A673 (cell line): Measurements from ENCODE around the gene INPP5F. TPM values are rescaled to one million over a fixed set of nuclear protein-coding genes. Genes with fewer than 3 reads are reported as not detected.

Experiments
- BruUV-seq: library from RNA; stranded (reverse); fragments of 400-500 nt; replicated peaks from 2 replicates; lab custom pipeline; 2021; lab: Mats Ljungman, UMichigan
- CTCF ChIA-PET: fragments of 300-600 bp; sonication (Branson Sonifier 250); formaldehyde crosslinking; loops from one replicate; lab custom pipeline; 2022; ENCODE audit warnings: antibody characterized with exemption; lab: Charles Lee
- POLR2A ChIA-PET: fragments of 300-600 bp; sonication (Branson Sonifier 250); formaldehyde crosslinking; loops from one replicate; lab custom pipeline; 2022; ENCODE audit warnings: antibody characterized with exemption; ENCODE audit not compliant: low non-redundant PET; lab: Charles Lee
- DNase-seq: peaks from one replicate; pipeline ENCODE4 v3.0.0-alpha.2; 2015; ENCODE audit warnings: low spot score
- H3K27ac ChIP-seq: fragments of 200-600 bp; sonication (generic); 2 replicates; pipeline ENCODE4 v1.5.1; 2016; ENCODE audit warnings: mixed run types, low read depth, mild to moderate bottlenecking, mixed read lengths, antibody characterized with exemption, low read length; ENCODE audit not compliant: poor library complexity, severe bottlenecking
- H3K27me3 ChIP-seq: fragments of 200-600 bp; sonication (generic); replicated peaks from 2 replicates; pipeline ENCODE4 v1.6.1; 2017; ENCODE audit warnings: mixed run types, low read depth, mild to moderate bottlenecking, mixed read lengths, antibody characterized with exemption, low read length; ENCODE audit not compliant: insufficient read depth, poor library complexity
- H3K36me3 ChIP-seq: fragments of 200-600 bp; sonication (generic); 2 replicates; pipeline ENCODE4 v1.6.1; 2016; ENCODE audit warnings: mixed run types, mild to moderate bottlenecking, mixed read lengths, antibody characterized with exemption, low read length; ENCODE audit not compliant: insufficient read depth, poor library complexity, severe bottlenecking
- H3K4me1 ChIP-seq: fragments of 200-600 bp; sonication (generic); 2 replicates; pipeline ENCODE4 v1.6.1; 2017; ENCODE audit warnings: mixed run types, mild to moderate bottlenecking, mixed read lengths, antibody characterized with exemption, low read length; ENCODE audit not compliant: insufficient read depth, poor library complexity, severe bottlenecking
- H3K4me3 ChIP-seq: fragments of 200-600 bp; sonication (generic); 2 replicates; pipeline ENCODE4 v1.5.1; 2016; ENCODE audit warnings: low read depth, mixed run types, mild to moderate bottlenecking, mixed read lengths, low read length; ENCODE audit not compliant: poor library complexity, severe bottlenecking
- H3K9me3 ChIP-seq: fragments of 200-600 bp; sonication (generic); 2 replicates; pipeline ENCODE4 v1.6.1; 2016; ENCODE audit warnings: mixed run types, low read depth, mild to moderate bottlenecking, mixed read lengths, antibody characterized with exemption, low read length; ENCODE audit not compliant: poor library complexity, severe bottlenecking
- EZH2 ChIP-seq: fragments of 200-600 bp; sonication (generic); IDR thresholded peaks from 2 replicates; pipeline ENCODE4 v1.6.1; 2017; ENCODE audit warnings: borderline replicate concordance, low read depth, mild to moderate bottlenecking, mixed read lengths, antibody characterized with exemption, low read length; ENCODE audit not compliant: poor library complexity, severe bottlenecking
- intact Hi-C: fragments of 100-400 bp; cut with micrococcal nuclease; formaldehyde crosslinking; loops from one replicate; pipeline ENCODE4 v1.10.0; 2022; ENCODE audit not compliant: unreplicated experiment
- total RNA-seq: library from RNA; stranded (reverse); gene quantifications from 2 replicates; pipeline ENCODE4 v1.2.3, GENCODE V29; 2021
- TF ChIP-seq, protein P1 (sequence below): fragments of 300-800, 200-600 bp; sonication (generic); conservative IDR thresholded peaks from 2 replicates; pipeline ENCODE4 v1.5.1; 2017; ENCODE audit warnings: low read depth, mild to moderate bottlenecking, antibody characterized with exemption, low read length, moderate library complexity, mixed read lengths

The INPP5F gene
- total RNA-seq, 1 experiment from 2014 or later, result 22.0 TPM

- no peak for TF ChIP-seq EZH2
- TF ChIP-seq, protein P1, sequence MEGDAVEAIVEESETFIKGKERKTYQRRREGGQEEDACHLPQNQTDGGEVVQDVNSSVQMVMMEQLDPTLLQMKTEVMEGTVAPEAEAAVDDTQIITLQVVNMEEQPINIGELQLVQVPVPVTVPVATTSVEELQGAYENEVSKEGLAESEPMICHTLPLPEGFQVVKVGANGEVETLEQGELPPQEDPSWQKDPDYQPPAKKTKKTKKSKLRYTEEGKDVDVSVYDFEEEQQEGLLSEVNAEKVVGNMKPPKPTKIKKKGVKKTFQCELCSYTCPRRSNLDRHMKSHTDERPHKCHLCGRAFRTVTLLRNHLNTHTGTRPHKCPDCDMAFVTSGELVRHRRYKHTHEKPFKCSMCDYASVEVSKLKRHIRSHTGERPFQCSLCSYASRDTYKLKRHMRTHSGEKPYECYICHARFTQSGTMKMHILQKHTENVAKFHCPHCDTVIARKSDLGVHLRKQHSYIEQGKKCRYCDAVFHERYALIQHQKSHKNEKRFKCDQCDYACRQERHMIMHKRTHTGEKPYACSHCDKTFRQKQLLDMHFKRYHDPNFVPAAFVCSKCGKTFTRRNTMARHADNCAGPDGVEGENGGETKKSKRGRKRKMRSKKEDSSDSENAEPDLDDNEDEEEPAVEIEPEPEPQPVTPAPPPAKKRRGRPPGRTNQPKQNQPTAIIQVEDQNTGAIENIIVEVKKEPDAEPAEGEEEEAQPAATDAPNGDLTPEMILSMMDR, result no peak
- intact Hi-C loops, result no loop called here
- DNase-seq, result no peak
- Histone ChIP-seq H3K36me3 (no peaks in the 10 kb centered on the region), H3K27ac (no peak overlapping the region), H3K4me1 (no peaks in the 10 kb centered on the region), H3K4me3 (no peak overlapping the region), H3K9me3 (no peaks in the 10 kb centered on the region), H3K27me3 (no peaks in the 10 kb centered on the region)
- BruUV-seq, result no TSS peak
- ChIA-PET CTCF (no interaction called here), POLR2A (no interaction called here)
Observed at GRCh38 chr10:119694608-119695007, 31.2 kb upstream of the INPP5F start.

- no TSS peak for BruUV-seq
- ChIA-PET POLR2A (no interaction called here), CTCF (no interaction called here)
Observed at GRCh38 chr10:119700321-119700954, 25.4 kb upstream of the INPP5F start.

GRCh38 chr10:119701861-119702260 lies 24.0 kb upstream of the INPP5F start:
- Histone ChIP-seq H3K4me3 (no peak overlapping the region), H3K27ac (no peak overlapping the region), H3K9me3 (no peaks in the 10 kb centered on the region), H3K36me3 (no peaks in the 10 kb centered on the region), H3K27me3 (no peaks in the 10 kb centered on the region), H3K4me1 (no peaks in the 10 kb centered on the region)
- ChIA-PET POLR2A (no interaction called here), CTCF (no interaction called here)
- DNase-seq, result no peak
- TF ChIP-seq EZH2, result no peak
- TF ChIP-seq, protein P1, result no peak
- BruUV-seq, result no TSS peak
- intact Hi-C loops, result no loop called here

More at GRCh38 chr10:119700321-119700954, 25.4 kb upstream of the INPP5F start:
- no peak for TF ChIP-seq EZH2
- TF ChIP-seq, protein P1, result no peak
- Histone ChIP-seq H3K36me3 (no peaks in the 10 kb centered on the region), H3K9me3 (no peaks in the 10 kb centered on the region), H3K27ac (no peak overlapping the region), H3K4me3 (no peak overlapping the region), H3K27me3 (no peaks in the 10 kb centered on the region), H3K4me1 (no peaks in the 10 kb centered on the region)
- intact Hi-C loops, result no loop called here
- DNase-seq, result no peak
